Measurements from ENCODE around the gene SYNE2. TPM values are rescaled to one million over a fixed set of nuclear protein-coding genes. Genes with fewer than 3 reads are reported as not detected.

The SYNE2 gene
- total and polyA plus RNA-seq, 10 of the 15 experiments (the other 5 are each of a cell fraction or from before 2014, with no cell fraction given) = 2.1 to 52.7 (median 38.1) TPM

DNA sequence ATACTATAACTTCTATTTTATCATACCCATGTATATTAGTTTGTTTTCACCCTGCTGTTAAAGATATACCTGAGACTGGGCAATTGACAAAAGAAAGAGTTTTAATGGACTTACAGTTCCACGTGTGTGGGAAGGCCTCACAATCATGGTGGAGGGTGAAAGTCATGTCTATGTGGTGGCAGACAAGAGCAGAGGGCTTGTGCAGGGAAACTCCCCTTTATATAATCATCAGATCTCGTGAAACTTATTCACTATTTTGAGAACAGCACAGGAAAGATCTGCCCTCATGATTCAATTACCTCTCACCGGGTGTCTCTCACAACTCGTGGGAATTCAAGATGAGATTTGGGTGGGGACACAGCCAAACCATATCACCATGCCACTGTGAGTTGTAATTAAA, 135.8 kb downstream of the SYNE2 start:
- ATAC-seq (no peak), FAIRE-seq (no peak), DNase-seq (ENCODE audit: low read depth, low spot score) (no peak)
- RAD21 ChIA-PET (ENCODE audit: unreplicated experiment) = interaction anchor here (1.4 kb wide), 1 partner anchor 10 kb away, joined by 3 read pairs; no protein-coding TSS in a partner anchor
- in situ Hi-C loops (cut with MboI) = no loop called here
- POLR2A ChIA-PET = no interaction called here
- no peaks in the 10 kb centered on the region for H3K79me2 ChIP-seq (ENCODE audit: control insufficient read depth, insufficient read depth, low read length)
- H3K27me3 ChIP-seq (replicated peaks in 1 of 2; ENCODE audit: control insufficient read depth in 2 of 2, insufficient read depth in 2 of 2, low read length in 1 of 2) = no peaks in the 10 kb centered on the region
- no peak overlapping the region for H3K4me3 ChIP-seq
- CTCF ChIA-PET = interaction anchor here (0.9 to 1.7 kb wide), 2 partner anchors 22 to 315 kb away, joined by 4 to 6 read pairs; no protein-coding TSS in a partner anchor
- whole genome bisulfite sequencing (ENCODE audit: insufficient coverage, insufficient replicate concordance, low lambda C conversion rate, missing lambda C conversion rate) = 41% methylated on average over 4 of the region's 4 CpGs
- TF ChIP-seq NR2F1 (conservative IDR thresholded peaks at IDR 0.05) = no peak
- TF ChIP-seq BHLHE40 (IDR thresholded peaks at IDR 0.05; ENCODE audit: borderline replicate concordance in 1 of 2, low read depth in 2 of 2, low read length in 1 of 2) = no peak
- TF ChIP-seq BCL11A (IDR thresholded peaks at IDR 0.05; ENCODE audit: low read depth, low read length) = no peak
- TF ChIP-seq GATAD2B (conservative IDR thresholded peaks at IDR 0.05; ENCODE audit: low read depth) = no peak
- no peak for TF ChIP-seq ATF7 (IDR thresholded peaks at IDR 0.05; ENCODE audit: low read depth)
- no peaks in the 10 kb centered on the region for H3K9me3 ChIP-seq (replicated peaks; ENCODE audit: control insufficient read depth, insufficient read depth, low read length)
- H3K27ac ChIP-seq (ENCODE audit: control insufficient read depth, insufficient read depth) = no peak overlapping the region
- SMC1A ChIA-PET (ENCODE audit: uncharacterized antibody, unreplicated experiment) = interaction anchor here (0.6 to 1.6 kb wide), 2 partner anchors 77 to 504 kb away, joined by 3 to 4 read pairs; no protein-coding TSS in a partner anchor
- H3K9ac ChIP-seq (ENCODE audit: control insufficient read depth, insufficient read depth, low read length) = no peak overlapping the region
- no peak overlapping the region for H3K4me2 ChIP-seq (ENCODE audit: control insufficient read depth, insufficient read depth)
- no peaks in the 10 kb centered on the region for H4K20me1 ChIP-seq (ENCODE audit: control insufficient read depth, insufficient read depth)
- no peaks in the 10 kb centered on the region; the same call in 1 of the 2 replicates for H3K4me1 ChIP-seq (ENCODE audit: control insufficient read depth, insufficient read depth, low read length)
- intact Hi-C loops (cut with micrococcal nuclease; ENCODE audit: unreplicated experiment) = no loop called here
- H3K36me3 ChIP-seq (ENCODE audit: control insufficient read depth in 2 of 2, insufficient read depth in 2 of 2, low read length in 1 of 2) = peaks cover 2 to 9% of the 10 kb centered on the region in 2 experiments; a peak in 2 of 4 replicates
- no peak overlapping the region for H2AFZ ChIP-seq (ENCODE audit: control insufficient read depth, low read depth, low read length)
- BruUV-seq (replicated peaks) = no TSS peak

DNA sequence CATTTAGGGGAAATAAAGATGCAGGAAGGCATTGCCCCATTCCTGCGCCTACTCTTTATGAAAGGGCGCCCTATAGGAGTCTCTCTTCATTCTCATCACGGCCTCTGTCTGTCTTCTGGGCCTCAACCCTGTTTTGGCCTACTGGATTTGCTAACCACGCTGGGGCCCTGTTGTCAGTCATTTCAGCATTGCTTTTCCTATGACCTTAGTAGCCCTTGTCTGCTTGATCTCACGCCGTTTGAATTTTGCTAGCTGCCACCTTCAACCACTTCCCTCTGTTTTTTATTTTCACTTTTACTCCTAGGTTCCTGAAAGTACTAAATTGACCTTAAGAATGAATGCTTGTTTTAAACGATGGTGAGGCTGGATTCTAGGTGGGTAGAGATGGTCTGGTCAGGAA, 139.0 kb downstream of the SYNE2 start:
- ChIA-PET CTCF (interaction anchor here (0.8 to 1.4 kb wide), 6 partner anchors 8 to 245 kb away, joined by 3 to 4 read pairs (median 3); no protein-coding TSS in a partner anchor), POLR2A (interaction anchor here (0.5 kb wide), 1 partner anchor 15 kb away, joined by 8 read pairs; no protein-coding TSS in a partner anchor), SMC1A (ENCODE audit: uncharacterized antibody, unreplicated experiment) (interaction anchor here (1.0 to 1.3 kb wide), 7 partner anchors 11 to 312 kb away, joined by 3 to 10 read pairs (median 4); no protein-coding TSS in a partner anchor), RAD21 (ENCODE audit: unreplicated experiment) (interaction anchor here (1.2 kb wide), 1 partner anchor 128 kb away, joined by 4 read pairs; no protein-coding TSS in a partner anchor)
- no peaks in the 10 kb centered on the region; the same call in 1 of the 2 replicates for H3K4me1 ChIP-seq (ENCODE audit: control insufficient read depth, insufficient read depth, low read length)
- H3K79me2 ChIP-seq (ENCODE audit: control insufficient read depth, insufficient read depth, low read length) = no peaks in the 10 kb centered on the region
- no peaks in the 10 kb centered on the region for H3K27me3 ChIP-seq (replicated peaks in 1 of 2; ENCODE audit: control insufficient read depth in 2 of 2, insufficient read depth in 2 of 2, low read length in 1 of 2)
- 42% methylated on average over 7 of the region's 7 CpGs for WGBS (ENCODE audit: insufficient coverage, insufficient replicate concordance, low lambda C conversion rate, missing lambda C conversion rate)
- FAIRE-seq (no peak), ATAC-seq (peak; percentile 51), DNase-seq (ENCODE audit: low read depth, low spot score) (no peak)
- no peak overlapping the region for H3K9ac ChIP-seq (ENCODE audit: control insufficient read depth, insufficient read depth, low read length)
- H3K4me3 ChIP-seq = no peak overlapping the region
- in situ Hi-C loops (cut with MboI) (no loop called here), intact Hi-C loops (cut with micrococcal nuclease; ENCODE audit: unreplicated experiment) (no loop called here)
- no peak overlapping the region for H2AFZ ChIP-seq (ENCODE audit: control insufficient read depth, low read depth, low read length)
- no peak overlapping the region for H3K27ac ChIP-seq (ENCODE audit: control insufficient read depth, insufficient read depth)
- no TSS peak for BruUV-seq (replicated peaks)
- no peaks in the 10 kb centered on the region for H4K20me1 ChIP-seq (ENCODE audit: control insufficient read depth, insufficient read depth)
- H3K36me3 ChIP-seq (ENCODE audit: control insufficient read depth in 2 of 2, insufficient read depth in 2 of 2, low read length in 1 of 2) = peaks cover 2 to 6% of the 10 kb centered on the region in 2 experiments; a peak in 2 of 4 replicates
- H3K4me2 ChIP-seq (ENCODE audit: control insufficient read depth, insufficient read depth) = no peak overlapping the region; the same call in 1 of the 2 replicates
- H3K9me3 ChIP-seq (replicated peaks; ENCODE audit: control insufficient read depth, insufficient read depth, low read length) = no peaks in the 10 kb centered on the region
- TF ChIP-seq, protein P1, sequence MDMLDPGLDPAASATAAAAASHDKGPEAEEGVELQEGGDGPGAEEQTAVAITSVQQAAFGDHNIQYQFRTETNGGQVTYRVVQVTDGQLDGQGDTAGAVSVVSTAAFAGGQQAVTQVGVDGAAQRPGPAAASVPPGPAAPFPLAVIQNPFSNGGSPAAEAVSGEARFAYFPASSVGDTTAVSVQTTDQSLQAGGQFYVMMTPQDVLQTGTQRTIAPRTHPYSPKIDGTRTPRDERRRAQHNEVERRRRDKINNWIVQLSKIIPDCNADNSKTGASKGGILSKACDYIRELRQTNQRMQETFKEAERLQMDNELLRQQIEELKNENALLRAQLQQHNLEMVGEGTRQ (IDR thresholded peaks at IDR 0.05; ENCODE audit: borderline replicate concordance, low read depth, low read length) = no peak
- TF ChIP-seq MEF2A (IDR thresholded peaks at IDR 0.05; ENCODE audit: insufficient read depth, low read depth, low read length) = no peak
- TF ChIP-seq, protein P2, sequence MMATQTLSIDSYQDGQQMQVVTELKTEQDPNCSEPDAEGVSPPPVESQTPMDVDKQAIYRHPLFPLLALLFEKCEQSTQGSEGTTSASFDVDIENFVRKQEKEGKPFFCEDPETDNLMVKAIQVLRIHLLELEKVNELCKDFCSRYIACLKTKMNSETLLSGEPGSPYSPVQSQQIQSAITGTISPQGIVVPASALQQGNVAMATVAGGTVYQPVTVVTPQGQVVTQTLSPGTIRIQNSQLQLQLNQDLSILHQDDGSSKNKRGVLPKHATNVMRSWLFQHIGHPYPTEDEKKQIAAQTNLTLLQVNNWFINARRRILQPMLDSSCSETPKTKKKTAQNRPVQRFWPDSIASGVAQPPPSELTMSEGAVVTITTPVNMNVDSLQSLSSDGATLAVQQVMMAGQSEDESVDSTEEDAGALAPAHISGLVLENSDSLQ (IDR thresholded peaks at IDR 0.05) = peak; percentile 25; the same call in 1 of the 2 replicates
- TF ChIP-seq, protein P3, sequence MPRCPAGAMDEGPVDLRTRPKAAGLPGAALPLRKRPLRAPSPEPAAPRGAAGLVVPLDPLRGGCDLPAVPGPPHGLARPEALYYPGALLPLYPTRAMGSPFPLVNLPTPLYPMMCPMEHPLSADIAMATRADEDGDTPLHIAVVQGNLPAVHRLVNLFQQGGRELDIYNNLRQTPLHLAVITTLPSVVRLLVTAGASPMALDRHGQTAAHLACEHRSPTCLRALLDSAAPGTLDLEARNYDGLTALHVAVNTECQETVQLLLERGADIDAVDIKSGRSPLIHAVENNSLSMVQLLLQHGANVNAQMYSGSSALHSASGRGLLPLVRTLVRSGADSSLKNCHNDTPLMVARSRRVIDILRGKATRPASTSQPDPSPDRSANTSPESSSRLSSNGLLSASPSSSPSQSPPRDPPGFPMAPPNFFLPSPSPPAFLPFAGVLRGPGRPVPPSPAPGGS (IDR thresholded peaks at IDR 0.05; ENCODE audit: borderline replicate concordance, insufficient read depth, low read depth, low read length, poor library complexity, severe bottlenecking) = no peak
- no peak for TF ChIP-seq RAD21 (IDR thresholded peaks at IDR 0.05; ENCODE audit: insufficient read depth, low read depth, low read length)
- peak; percentile 35; the same call in 1 of the 2 replicates for TF ChIP-seq NR2F1 (conservative IDR thresholded peaks at IDR 0.05)
- TF ChIP-seq, protein P4, sequence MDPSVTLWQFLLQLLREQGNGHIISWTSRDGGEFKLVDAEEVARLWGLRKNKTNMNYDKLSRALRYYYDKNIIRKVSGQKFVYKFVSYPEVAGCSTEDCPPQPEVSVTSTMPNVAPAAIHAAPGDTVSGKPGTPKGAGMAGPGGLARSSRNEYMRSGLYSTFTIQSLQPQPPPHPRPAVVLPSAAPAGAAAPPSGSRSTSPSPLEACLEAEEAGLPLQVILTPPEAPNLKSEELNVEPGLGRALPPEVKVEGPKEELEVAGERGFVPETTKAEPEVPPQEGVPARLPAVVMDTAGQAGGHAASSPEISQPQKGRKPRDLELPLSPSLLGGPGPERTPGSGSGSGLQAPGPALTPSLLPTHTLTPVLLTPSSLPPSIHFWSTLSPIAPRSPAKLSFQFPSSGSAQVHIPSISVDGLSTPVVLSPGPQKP (IDR thresholded peaks at IDR 0.05; ENCODE audit: low read depth, low read length) = no peak
